Measurements from ENCODE around the gene ZBTB4. TPM values are rescaled to one million over a fixed set of nuclear protein-coding genes. Genes with fewer than 3 reads are reported as not detected.

The ZBTB4 gene
- total RNA-seq, 1 donor from 2014 or later, result 9.2 TPM

- FAIRE-seq (no peak), DNase-seq (ENCODE audit: low read depth) (no peak)
- Histone ChIP-seq H3K4me3 (ENCODE audit: low read depth, low read length) (no peak overlapping the region), H3K36me3 (ENCODE audit: control insufficient read depth, insufficient read depth, low read length) (peaks cover 41% of the 10 kb centered on the region), H3K27me3 (ENCODE audit: control insufficient read depth, insufficient read depth, low read length) (no peaks in the 10 kb centered on the region)
- TF ChIP-seq CTCF (IDR thresholded peaks at IDR 0.05; ENCODE audit: insufficient read depth, low read length, severe bottlenecking), result no peak
Measured at GRCh38 chr17:7512824-7513540, 33.6 kb upstream of the ZBTB4 start.

GRCh38 chr17:7512105-7512504 lies 32.7 kb upstream of the ZBTB4 start:
- DNase-seq (ENCODE audit: low read depth) (no peak), FAIRE-seq (no peak)
- no peak overlapping the region for H3K4me3 ChIP-seq (ENCODE audit: low read depth, low read length)
- peaks cover 43% of the 10 kb centered on the region for H3K36me3 ChIP-seq (ENCODE audit: control insufficient read depth, insufficient read depth, low read length)
- no peak for TF ChIP-seq CTCF (IDR thresholded peaks at IDR 0.05; ENCODE audit: insufficient read depth, low read length, severe bottlenecking)
- no peaks in the 10 kb centered on the region for H3K27me3 ChIP-seq (ENCODE audit: control insufficient read depth, insufficient read depth, low read length)

GRCh38 chr17:7511108-7511507 lies 31.7 kb upstream of the ZBTB4 start:
- TF ChIP-seq CTCF (IDR thresholded peaks at IDR 0.05; ENCODE audit: insufficient read depth, low read length, severe bottlenecking), result no peak
- Histone ChIP-seq H3K27me3 (ENCODE audit: control insufficient read depth, insufficient read depth, low read length) (no peaks in the 10 kb centered on the region), H3K4me3 (ENCODE audit: low read depth, low read length) (no peak overlapping the region), H3K36me3 (ENCODE audit: control insufficient read depth, insufficient read depth, low read length) (peaks cover 46% of the 10 kb centered on the region)
- FAIRE-seq, result peak; percentile 58
- DNase-seq (ENCODE audit: low read depth), result no peak

DNA sequence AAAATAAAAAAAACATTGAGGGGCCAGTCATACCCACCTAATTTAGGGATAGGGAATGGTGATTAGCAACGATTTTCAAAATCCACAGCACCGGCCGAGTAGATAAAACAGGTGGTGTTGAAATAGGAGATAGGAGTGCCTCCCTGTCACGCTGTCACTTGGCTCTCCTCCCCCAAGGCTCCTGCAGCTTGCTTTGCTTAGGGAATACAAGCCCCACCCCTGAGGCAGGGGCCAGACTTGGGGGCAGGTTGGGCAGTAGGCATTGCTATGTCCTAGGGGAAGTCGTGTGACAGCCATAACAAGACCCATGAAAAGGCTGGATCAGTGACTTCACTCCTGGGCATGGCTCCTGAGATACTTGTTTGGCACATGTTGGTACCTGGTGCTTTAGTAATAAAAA lies 30.5 kb upstream of the ZBTB4 start:
- FAIRE-seq, result no peak
- no peak for TF ChIP-seq CTCF (IDR thresholded peaks at IDR 0.05; ENCODE audit: insufficient read depth, low read length, severe bottlenecking)
- peaks cover 45% of the 10 kb centered on the region for H3K36me3 ChIP-seq (ENCODE audit: control insufficient read depth, insufficient read depth, low read length)
- no peak overlapping the region for H3K4me3 ChIP-seq (ENCODE audit: low read depth, low read length)
- H3K27me3 ChIP-seq (ENCODE audit: control insufficient read depth, insufficient read depth, low read length), result no peaks in the 10 kb centered on the region
- no peak for DNase-seq (ENCODE audit: low read depth)

DNA sequence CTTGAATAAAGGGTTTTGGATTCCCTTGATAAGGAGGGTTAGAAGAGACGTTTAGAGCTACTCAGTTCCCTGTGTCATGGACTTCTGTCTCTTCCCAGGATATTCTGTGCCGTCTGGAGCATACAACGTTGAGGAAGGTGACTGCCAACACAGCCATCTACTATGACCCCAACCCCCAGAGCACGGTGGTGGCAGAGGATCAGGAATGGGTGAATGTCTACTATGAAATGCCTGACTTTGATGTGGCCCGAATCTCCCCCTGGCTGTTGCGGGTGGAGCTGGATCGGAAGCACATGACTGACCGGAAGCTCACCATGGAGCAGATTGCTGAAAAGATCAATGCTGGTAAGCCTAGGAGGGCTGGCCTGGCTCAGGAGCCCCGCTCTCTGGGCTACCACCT lies 29.4 kb upstream of the ZBTB4 start:
- DNase-seq (ENCODE audit: low read depth), result no peak
- no peaks in the 10 kb centered on the region for H3K27me3 ChIP-seq (ENCODE audit: control insufficient read depth, insufficient read depth, low read length)
- H3K4me3 ChIP-seq (ENCODE audit: low read depth, low read length), result no peak overlapping the region
- TF ChIP-seq CTCF (IDR thresholded peaks at IDR 0.05; ENCODE audit: insufficient read depth, low read length, severe bottlenecking), result no peak
- peaks cover 46% of the 10 kb centered on the region for H3K36me3 ChIP-seq (ENCODE audit: control insufficient read depth, insufficient read depth, low read length)
- no peak for FAIRE-seq

DNA sequence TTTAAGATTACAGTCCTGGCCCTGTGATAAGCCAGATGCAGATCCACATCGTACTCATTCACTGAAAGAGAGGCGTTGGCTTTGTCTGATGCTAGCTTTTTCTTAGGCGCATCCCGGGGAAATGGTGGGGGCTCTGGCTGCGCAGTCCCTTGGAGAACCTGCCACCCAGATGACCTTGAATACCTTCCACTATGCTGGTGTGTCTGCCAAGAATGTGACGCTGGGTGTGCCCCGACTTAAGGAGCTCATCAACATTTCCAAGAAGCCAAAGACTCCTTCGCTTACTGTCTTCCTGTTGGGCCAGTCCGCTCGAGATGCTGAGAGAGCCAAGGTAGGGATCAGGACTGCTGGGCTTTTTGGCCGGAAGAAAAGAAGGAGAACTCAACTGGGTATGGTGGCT lies 28.7 kb upstream of the ZBTB4 start:
- FAIRE-seq, result no peak
- no peak for TF ChIP-seq CTCF (IDR thresholded peaks at IDR 0.05; ENCODE audit: insufficient read depth, low read length, severe bottlenecking)
- Histone ChIP-seq H3K36me3 (ENCODE audit: control insufficient read depth, insufficient read depth, low read length) (peaks cover 53% of the 10 kb centered on the region), H3K27me3 (ENCODE audit: control insufficient read depth, insufficient read depth, low read length) (no peaks in the 10 kb centered on the region), H3K4me3 (ENCODE audit: low read depth, low read length) (no peak overlapping the region)
- no peak for DNase-seq (ENCODE audit: low read depth)

All from bronchial epithelial cell (primary cell).